Measurements from ENCODE around the gene IRF8.

GRCh38 chr16:85878407-85878806 is 20.6 kb upstream of the IRF8 start:
- TF ChIP-seq ELF1 (IDR thresholded peaks at IDR 0.05) (no peak), REST (IDR thresholded peaks at IDR 0.05; ENCODE audit: low read depth, low read length) (no peak), TAF1 (IDR thresholded peaks at IDR 0.05; ENCODE audit: borderline replicate concordance, low read depth, low read length) (no peak), GATA2 (CRISPR knock-in tag; IDR thresholded peaks at IDR 0.05) (no peak), MAX (IDR thresholded peaks at IDR 0.05; ENCODE audit: low read depth) (no peak), CHD2 (IDR thresholded peaks at IDR 0.05; ENCODE audit: low read length, partially characterized antibody) (no peak), CTCF (IDR thresholded peaks at IDR 0.05) (no peak), POLR2AphosphoS5 (IDR thresholded peaks at IDR 0.05; ENCODE audit: low read depth, low read length) (no peak), YY1 (IDR thresholded peaks at IDR 0.05; ENCODE audit: low read depth) (no peak), RAD21 (IDR thresholded peaks at IDR 0.05; ENCODE audit: low read length) (no peak), EP300 (IDR thresholded peaks at IDR 0.05; ENCODE audit: borderline replicate concordance in 1 of 2, low read depth in 1 of 2, low read length in 1 of 2) (no peak), JUND (IDR thresholded peaks at IDR 0.05) (no peak)

Measured in SK-N-SH (cell line).